Germinal center (tissue), 1 donor: Measurements from ENCODE around the gene MMP23B.
"Not testable (repeated sequence)": the region's sequence is repeated elsewhere in the genome, so short reads cannot be mapped to it uniquely, and the experiment has no call there.

Experiments
- DNase-seq: peaks from one replicate; pipeline ENCODE4 v3.0.0; 2012; ENCODE audit warnings: mixed read lengths, low spot score

The MMP23B gene

GRCh38 chr1:1669468-1670440 is 37.8 kb downstream of the MMP23B start:
- DNase-seq = no peak

- no peak for DNase-seq
Measured at GRCh38 chr1:1670866-1671265, 38.9 kb downstream of the MMP23B start.

GRCh38 chr1:1671365-1672119 is 39.6 kb downstream of the MMP23B start:
- DNase-seq = no peak

GRCh38 chr1:1672181-1672965 is 40.4 kb downstream of the MMP23B start:
- no peak for DNase-seq

GRCh38 chr1:1674806-1675205 is 42.8 kb downstream of the MMP23B start:
- not testable (repeated sequence) for DNase-seq

GRCh38 chr1:1675218-1675617 is 43.2 kb downstream of the MMP23B start:
- DNase-seq = not testable (repeated sequence)

- DNase-seq = not testable (repeated sequence)
Measured at GRCh38 chr1:1676087-1676486, 44.1 kb downstream of the MMP23B start.

GRCh38 chr1:1677718-1678580 is 46.0 kb downstream of the MMP23B start:
- DNase-seq = peak; percentile 82

- DNase-seq = peak; percentile 42
Measured at GRCh38 chr1:1678581-1679380, 46.8 kb downstream of the MMP23B start.

GRCh38 chr1:1680031-1680911 is 48.3 kb downstream of the MMP23B start:
- no peak for DNase-seq

GRCh38 chr1:1680912-1681273 is 48.9 kb downstream of the MMP23B start:
- no peak for DNase-seq

GRCh38 chr1:1683104-1683905 is 51.3 kb downstream of the MMP23B start:
- DNase-seq = no peak
